MM.1S (cell line): Measurements from ENCODE around the gene RBM18.

Source experiments
- EZH2 ChIP-seq: fragments of 300-600 bp; sonication (generic); optimal IDR thresholded peaks from 2 replicates; pipeline ENCODE3; 2017; ENCODE audit warnings: low read depth, mild to moderate bottlenecking, antibody characterized with exemption, low read length, mixed read lengths
- EZH2phosphoT487 ChIP-seq: fragments of 300-600 bp; sonication (generic); IDR thresholded peaks from 2 replicates; pipeline ENCODE4 v1.6.1; 2018; ENCODE audit warnings: antibody characterized with exemption, low read length
- TF ChIP-seq, protein P1 (sequence below): fragments of 300-600 bp; sonication (generic); IDR thresholded peaks from 2 replicates; pipeline ENCODE4 v1.5.1; 2016; ENCODE audit warnings: antibody characterized with exemption, low read length, mixed read lengths

GRCh38 chr9:122201641-122202040 is 63.0 kb downstream of the RBM18 start:
- TF ChIP-seq, protein P1, sequence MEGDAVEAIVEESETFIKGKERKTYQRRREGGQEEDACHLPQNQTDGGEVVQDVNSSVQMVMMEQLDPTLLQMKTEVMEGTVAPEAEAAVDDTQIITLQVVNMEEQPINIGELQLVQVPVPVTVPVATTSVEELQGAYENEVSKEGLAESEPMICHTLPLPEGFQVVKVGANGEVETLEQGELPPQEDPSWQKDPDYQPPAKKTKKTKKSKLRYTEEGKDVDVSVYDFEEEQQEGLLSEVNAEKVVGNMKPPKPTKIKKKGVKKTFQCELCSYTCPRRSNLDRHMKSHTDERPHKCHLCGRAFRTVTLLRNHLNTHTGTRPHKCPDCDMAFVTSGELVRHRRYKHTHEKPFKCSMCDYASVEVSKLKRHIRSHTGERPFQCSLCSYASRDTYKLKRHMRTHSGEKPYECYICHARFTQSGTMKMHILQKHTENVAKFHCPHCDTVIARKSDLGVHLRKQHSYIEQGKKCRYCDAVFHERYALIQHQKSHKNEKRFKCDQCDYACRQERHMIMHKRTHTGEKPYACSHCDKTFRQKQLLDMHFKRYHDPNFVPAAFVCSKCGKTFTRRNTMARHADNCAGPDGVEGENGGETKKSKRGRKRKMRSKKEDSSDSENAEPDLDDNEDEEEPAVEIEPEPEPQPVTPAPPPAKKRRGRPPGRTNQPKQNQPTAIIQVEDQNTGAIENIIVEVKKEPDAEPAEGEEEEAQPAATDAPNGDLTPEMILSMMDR = no peak
- no peak for TF ChIP-seq EZH2
- no peak for TF ChIP-seq EZH2phosphoT487
